ENCODE results near the gene ACO1.
A peak's percentile ranks its signal among the peaks of the same experiment; 100 is the strongest.

ACO1 gene

GRCh38 chr9:32385152-32385884 is 875 bp downstream of the ACO1 start:
- Histone ChIP-seq H3K4me3 (ENCODE audit: low read depth, low read length) (peak overlapping the region; percentile 92), H3K9me3 (ENCODE audit: control insufficient read depth, insufficient read depth, low read depth, low read length) (no peaks in the 10 kb centered on the region), H3K4me1 (ENCODE audit: control insufficient read depth, insufficient read depth, low read length) (no peaks in the 10 kb centered on the region), H3K27ac (ENCODE audit: extremely low read depth, low read depth, low read length) (0 out of 2 replicates have a peak overlapping the region, but pooled peaks have one; percentile 41), H3K36me3 (ENCODE audit: control insufficient read depth in 2 of 2, insufficient read depth in 1 of 2, low read length in 2 of 2) (peaks cover 0 to 6% of the 10 kb centered on the region in 2 experiments; a peak in 1 of 3 replicates)
- CTCF ChIA-PET, result interaction anchor here (0.6 to 8.9 kb wide), 8 partner anchors 11 to 193 kb away, joined by 3 to 98 read pairs (median 4); partner anchors contain the start of gene RIGI
- POLR2A ChIA-PET, result interaction anchor here (0.9 to 2.3 kb wide), 8 partner anchors 28 to 639 kb away, joined by 4 to 31 read pairs (median 8); partner anchors contain the start of genes DNAJA1, RIGI, SMIM27 and TOPORS
- TF ChIP-seq, protein P1, sequence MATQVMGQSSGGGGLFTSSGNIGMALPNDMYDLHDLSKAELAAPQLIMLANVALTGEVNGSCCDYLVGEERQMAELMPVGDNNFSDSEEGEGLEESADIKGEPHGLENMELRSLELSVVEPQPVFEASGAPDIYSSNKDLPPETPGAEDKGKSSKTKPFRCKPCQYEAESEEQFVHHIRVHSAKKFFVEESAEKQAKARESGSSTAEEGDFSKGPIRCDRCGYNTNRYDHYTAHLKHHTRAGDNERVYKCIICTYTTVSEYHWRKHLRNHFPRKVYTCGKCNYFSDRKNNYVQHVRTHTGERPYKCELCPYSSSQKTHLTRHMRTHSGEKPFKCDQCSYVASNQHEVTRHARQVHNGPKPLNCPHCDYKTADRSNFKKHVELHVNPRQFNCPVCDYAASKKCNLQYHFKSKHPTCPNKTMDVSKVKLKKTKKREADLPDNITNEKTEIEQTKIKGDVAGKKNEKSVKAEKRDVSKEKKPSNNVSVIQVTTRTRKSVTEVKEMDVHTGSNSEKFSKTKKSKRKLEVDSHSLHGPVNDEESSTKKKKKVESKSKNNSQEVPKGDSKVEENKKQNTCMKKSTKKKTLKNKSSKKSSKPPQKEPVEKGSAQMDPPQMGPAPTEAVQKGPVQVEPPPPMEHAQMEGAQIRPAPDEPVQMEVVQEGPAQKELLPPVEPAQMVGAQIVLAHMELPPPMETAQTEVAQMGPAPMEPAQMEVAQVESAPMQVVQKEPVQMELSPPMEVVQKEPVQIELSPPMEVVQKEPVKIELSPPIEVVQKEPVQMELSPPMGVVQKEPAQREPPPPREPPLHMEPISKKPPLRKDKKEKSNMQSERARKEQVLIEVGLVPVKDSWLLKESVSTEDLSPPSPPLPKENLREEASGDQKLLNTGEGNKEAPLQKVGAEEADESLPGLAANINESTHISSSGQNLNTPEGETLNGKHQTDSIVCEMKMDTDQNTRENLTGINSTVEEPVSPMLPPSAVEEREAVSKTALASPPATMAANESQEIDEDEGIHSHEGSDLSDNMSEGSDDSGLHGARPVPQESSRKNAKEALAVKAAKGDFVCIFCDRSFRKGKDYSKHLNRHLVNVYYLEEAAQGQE (tag by site-specific recombination; IDR thresholded peaks at IDR 0.05), result no peak
- TF ChIP-seq SCRT2 (tag by site-specific recombination; IDR thresholded peaks at IDR 0.05) (no peak), ZNF266 (tag by site-specific recombination; IDR thresholded peaks at IDR 0.05; ENCODE audit: low read depth) (no peak), PRDM10 (tag by site-specific recombination; IDR thresholded peaks at IDR 0.05) (peak; percentile 60)

- ChIA-PET POLR2A (interaction anchor here (1.4 to 2.3 kb wide), 3 partner anchors 140 to 194 kb away, joined by 4 to 31 read pairs (median 10); partner anchors contain the start of gene RIGI), CTCF (interaction anchor here (0.6 to 8.9 kb wide), 4 partner anchors 10 to 193 kb away, joined by 3 to 98 read pairs (median 3); no protein-coding TSS in a partner anchor)
- no peak overlapping the region for H3K27ac ChIP-seq (ENCODE audit: extremely low read depth, low read depth, low read length)
- no peaks in the 10 kb centered on the region for H3K4me1 ChIP-seq (ENCODE audit: control insufficient read depth, insufficient read depth, low read length)
- peaks cover 0 to 6% of the 10 kb centered on the region in 2 experiments; a peak in 1 of 3 replicates for H3K36me3 ChIP-seq (ENCODE audit: control insufficient read depth in 2 of 2, insufficient read depth in 1 of 2, low read length in 2 of 2)
- no peak overlapping the region for H3K4me3 ChIP-seq (ENCODE audit: low read depth, low read length)
- H3K9me3 ChIP-seq (ENCODE audit: control insufficient read depth, insufficient read depth, low read depth, low read length), result no peaks in the 10 kb centered on the region
- TF ChIP-seq PRDM10 (tag by site-specific recombination; IDR thresholded peaks at IDR 0.05), result peak; percentile 41; the same call in 1 of the 2 replicates
- TF ChIP-seq, protein P2, sequence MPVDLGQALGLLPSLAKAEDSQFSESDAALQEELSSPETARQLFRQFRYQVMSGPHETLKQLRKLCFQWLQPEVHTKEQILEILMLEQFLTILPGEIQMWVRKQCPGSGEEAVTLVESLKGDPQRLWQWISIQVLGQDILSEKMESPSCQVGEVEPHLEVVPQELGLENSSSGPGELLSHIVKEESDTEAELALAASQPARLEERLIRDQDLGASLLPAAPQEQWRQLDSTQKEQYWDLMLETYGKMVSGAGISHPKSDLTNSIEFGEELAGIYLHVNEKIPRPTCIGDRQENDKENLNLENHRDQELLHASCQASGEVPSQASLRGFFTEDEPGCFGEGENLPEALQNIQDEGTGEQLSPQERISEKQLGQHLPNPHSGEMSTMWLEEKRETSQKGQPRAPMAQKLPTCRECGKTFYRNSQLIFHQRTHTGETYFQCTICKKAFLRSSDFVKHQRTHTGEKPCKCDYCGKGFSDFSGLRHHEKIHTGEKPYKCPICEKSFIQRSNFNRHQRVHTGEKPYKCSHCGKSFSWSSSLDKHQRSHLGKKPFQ (tag by site-specific recombination; IDR thresholded peaks at IDR 0.05), result no peak
Observed at GRCh38 chr9:32385885-32386283, 1.4 kb downstream of the ACO1 start.
